ENCODE data around the gene GAST. TPM values are rescaled to one million over a fixed set of nuclear protein-coding genes. Genes with fewer than 3 reads are reported as not detected.

GAST gene
- total RNA-seq, 4 donors from 2014 or later: not detected

- WGBS, 2 donors: 74 to 81% methylated on average over 12 to 16 of the region's 17 CpGs
- Histone ChIP-seq H3K4me3 (no peak overlapping the region), H3K27ac (no peak overlapping the region), H3K9me3 (no peaks in the 10 kb centered on the region), H3K36me3 (no peaks in the 10 kb centered on the region), H3K4me1 (peaks cover 0 to 21% (median 4%) of the 10 kb centered on the region in 3 donors), H3K27me3 (peaks cover 0 to 32% (median 0%) of the 10 kb centered on the region in 4 donors)
- DNase-seq: no peak
- intact Hi-C loops (cut with DNase I): no loop called here
- TF ChIP-seq, protein P1, sequence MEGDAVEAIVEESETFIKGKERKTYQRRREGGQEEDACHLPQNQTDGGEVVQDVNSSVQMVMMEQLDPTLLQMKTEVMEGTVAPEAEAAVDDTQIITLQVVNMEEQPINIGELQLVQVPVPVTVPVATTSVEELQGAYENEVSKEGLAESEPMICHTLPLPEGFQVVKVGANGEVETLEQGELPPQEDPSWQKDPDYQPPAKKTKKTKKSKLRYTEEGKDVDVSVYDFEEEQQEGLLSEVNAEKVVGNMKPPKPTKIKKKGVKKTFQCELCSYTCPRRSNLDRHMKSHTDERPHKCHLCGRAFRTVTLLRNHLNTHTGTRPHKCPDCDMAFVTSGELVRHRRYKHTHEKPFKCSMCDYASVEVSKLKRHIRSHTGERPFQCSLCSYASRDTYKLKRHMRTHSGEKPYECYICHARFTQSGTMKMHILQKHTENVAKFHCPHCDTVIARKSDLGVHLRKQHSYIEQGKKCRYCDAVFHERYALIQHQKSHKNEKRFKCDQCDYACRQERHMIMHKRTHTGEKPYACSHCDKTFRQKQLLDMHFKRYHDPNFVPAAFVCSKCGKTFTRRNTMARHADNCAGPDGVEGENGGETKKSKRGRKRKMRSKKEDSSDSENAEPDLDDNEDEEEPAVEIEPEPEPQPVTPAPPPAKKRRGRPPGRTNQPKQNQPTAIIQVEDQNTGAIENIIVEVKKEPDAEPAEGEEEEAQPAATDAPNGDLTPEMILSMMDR (IDR thresholded peaks at IDR 0.05): no peak
- TF ChIP-seq POLR2A (IDR thresholded peaks at IDR 0.05): no peak
These were observed 12.4 kb downstream of the GAST start for GRCh38 chr17:41724476-41725050.

GRCh38 chr17:41725134-41725533, 13.0 kb downstream of the GAST start:
- 80 to 92% methylated on average over 4 of the region's 5 CpGs for WGBS, 2 donors
- Histone ChIP-seq H3K4me1 (peaks cover 0 to 21% (median 4%) of the 10 kb centered on the region in 3 donors), H3K27me3 (peaks cover 0 to 33% (median 0%) of the 10 kb centered on the region in 4 donors), H3K4me3 (no peak overlapping the region), H3K36me3 (no peaks in the 10 kb centered on the region), H3K9me3 (no peaks in the 10 kb centered on the region), H3K27ac (no peak overlapping the region)
- no peak for TF ChIP-seq POLR2A (IDR thresholded peaks at IDR 0.05)
- TF ChIP-seq, protein P1 (IDR thresholded peaks at IDR 0.05): no peak
- DNase-seq: no peak
- intact Hi-C loops (cut with DNase I): no loop called here

DNA sequence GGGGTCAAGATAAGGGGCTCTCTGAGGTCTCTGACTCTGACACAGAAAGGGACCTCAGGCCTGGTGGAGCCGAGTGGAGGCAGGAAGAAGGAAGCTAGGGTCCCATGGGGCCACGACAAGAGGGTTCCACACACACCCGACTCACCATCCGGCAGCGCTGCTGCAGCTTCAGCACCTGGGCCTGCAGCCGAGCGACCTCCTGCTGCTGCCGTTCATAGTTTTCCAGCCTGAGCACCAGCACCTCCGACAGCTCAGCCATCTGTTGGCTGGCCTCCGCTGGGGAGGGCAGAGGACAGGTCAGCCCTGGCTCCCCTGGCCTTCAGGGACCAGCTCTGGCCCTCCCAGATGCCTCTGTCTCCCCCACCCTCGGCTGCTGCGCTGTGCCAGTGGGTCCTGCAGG, 15.9 kb downstream of the GAST start:
- TF ChIP-seq POLR2A (IDR thresholded peaks at IDR 0.05): no peak
- TF ChIP-seq, protein P1 (IDR thresholded peaks at IDR 0.05): no peak
- 82 to 100% methylated on average over 1 to 4 of the region's 12 CpGs for WGBS, 2 donors

DNA sequence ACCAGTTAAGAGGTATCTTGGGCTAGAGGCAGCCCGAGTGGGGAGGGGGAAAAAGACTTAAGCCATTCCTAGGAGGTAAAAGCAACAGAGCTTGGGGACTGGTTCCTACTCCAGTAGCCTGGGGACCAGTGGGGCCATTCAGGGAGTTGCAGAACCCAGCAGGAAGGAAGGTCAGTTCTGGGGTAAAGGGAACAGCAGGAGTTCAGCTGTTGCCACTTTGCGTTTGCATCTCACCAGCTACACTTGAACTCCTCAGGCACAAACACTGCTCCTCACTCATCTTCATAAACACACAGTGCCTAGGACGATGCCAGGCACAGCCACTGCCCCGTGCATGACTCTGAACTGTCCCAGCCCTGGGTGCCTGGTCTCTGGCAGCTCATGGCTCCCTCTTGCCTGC, 18.3 kb downstream of the GAST start:
- no peak for DNase-seq
- H3K27ac ChIP-seq: no peak overlapping the region
- intact Hi-C loops (cut with DNase I): no loop called here
- no peak for TF ChIP-seq POLR2A (IDR thresholded peaks at IDR 0.05)
- TF ChIP-seq, protein P1 (IDR thresholded peaks at IDR 0.05): no peak
- H3K4me3 ChIP-seq: no peak overlapping the region
- H3K9me3 ChIP-seq: no peaks in the 10 kb centered on the region
- no peaks in the 10 kb centered on the region for H3K36me3 ChIP-seq
- peaks cover 18 to 41% (median 23%) of the 10 kb centered on the region in 3 donors for H3K4me1 ChIP-seq
- peaks cover 5 to 75% (median 10%) of the 10 kb centered on the region in 4 donors for H3K27me3 ChIP-seq
- WGBS, 2 donors: 73 to 76% methylated on average over 2 to 4 of the region's 4 CpGs

More for the DNA sequence above, 15.9 kb downstream of the GAST start:
- Histone ChIP-seq H3K27ac (no peak overlapping the region), H3K36me3 (no peaks in the 10 kb centered on the region), H3K9me3 (no peaks in the 10 kb centered on the region), H3K4me3 (no peak overlapping the region), H3K4me1 (peaks cover 0 to 21% (median 4%) of the 10 kb centered on the region in 3 donors), H3K27me3 (peaks cover 0 to 60% (median 0%) of the 10 kb centered on the region in 4 donors)
- DNase-seq: no peak
- intact Hi-C loops (cut with DNase I): no loop called here

GRCh38 chr17:41731836-41732235, 19.7 kb downstream of the GAST start:
- TF ChIP-seq POLR2A (IDR thresholded peaks at IDR 0.05): no peak
- TF ChIP-seq, protein P1 (IDR thresholded peaks at IDR 0.05): no peak
- intact Hi-C loops (cut with DNase I): no loop called here
- H3K9me3 ChIP-seq: no peaks in the 10 kb centered on the region

More at GRCh38 chr17:41731836-41732235, 19.7 kb downstream of the GAST start:
- Histone ChIP-seq H3K4me1 (peaks cover 18 to 41% (median 21%) of the 10 kb centered on the region in 3 donors), H3K4me3 (no peak overlapping the region), H3K36me3 (no peaks in the 10 kb centered on the region), H3K27ac (no peak overlapping the region), H3K27me3 (peaks cover 5 to 89% (median 10%) of the 10 kb centered on the region in 4 donors)
- no peak for DNase-seq
- 67 to 95% methylated on average over 3 of the region's 3 CpGs for WGBS, 2 donors

Measured in esophagus squamous epithelium (tissue), 5 donors.